Measurements from ENCODE around the gene XAF1. TPM values are rescaled to one million over a fixed set of nuclear protein-coding genes. Genes with fewer than 3 reads are reported as not detected.

The XAF1 gene
- polyA plus RNA-seq, 3 donors: 28.4 to 45.9 (median 31.9) TPM

- H4K20me1 ChIP-seq (ENCODE audit: insufficient read depth, low read length): no peaks in the 10 kb centered on the region
- peaks cover 0 to 2% of the 10 kb centered on the region in 2 donors for H3K27me3 ChIP-seq (ENCODE audit: control insufficient read depth in 2 of 2, insufficient read depth in 2 of 2, low read length in 2 of 2)
- no peak overlapping the region for H3K4me2 ChIP-seq (replicated peaks; ENCODE audit: extremely low read depth, low read length, poor library complexity, severe bottlenecking)
- no peaks in the 10 kb centered on the region for H3K36me3 ChIP-seq (replicated peaks in 1 of 2; ENCODE audit: control insufficient read depth in 1 of 2, insufficient read depth in 2 of 2, low read length in 2 of 2)
- H3K36me3 Mint-ChIP-seq: no peaks in the 10 kb centered on the region
- no peak overlapping the region for H3K4me3 ChIP-seq (replicated peaks in 1 of 3; ENCODE audit: low read depth in 2 of 3, low read length in 3 of 3)
- no peak overlapping the region for H3K27ac ChIP-seq (ENCODE audit: low read depth in 1 of 2, low read length in 2 of 2)
- intact Hi-C loops (cut with micrococcal nuclease): no loop called here
- H3K27me3 Mint-ChIP-seq (ENCODE audit: low read depth in 3 of 3): peaks cover 4 to 14% (median 5%) of the 10 kb centered on the region in 3 donors
- no peak overlapping the region for H3K4me3 Mint-ChIP-seq
- H3K4me1 Mint-ChIP-seq: peaks cover 30% of the 10 kb centered on the region
- no peak overlapping the region for H3K27ac Mint-ChIP-seq
- DNase-seq: no peak
- no peaks in the 10 kb centered on the region for H3K9me3 Mint-ChIP-seq
- no peak for TF ChIP-seq CTCF (IDR thresholded peaks at IDR 0.05)
- H3K79me2 ChIP-seq (ENCODE audit: insufficient read depth, low read length): no peaks in the 10 kb centered on the region
- peaks cover 21 to 24% of the 10 kb centered on the region in 2 donors for H3K4me1 ChIP-seq (ENCODE audit: control insufficient read depth in 1 of 2, insufficient read depth in 2 of 2, low read length in 2 of 2)
- no peak overlapping the region for H2AFZ ChIP-seq (ENCODE audit: insufficient read depth, low read depth, low read length, poor library complexity, severe bottlenecking)
- H3K9me3 ChIP-seq (replicated peaks in 1 of 2; ENCODE audit: control insufficient read depth in 1 of 2, insufficient read depth in 1 of 2, low read length in 2 of 2): no peaks in the 10 kb centered on the region
- H3K9ac ChIP-seq (ENCODE audit: insufficient read depth, low read length, poor library complexity, severe bottlenecking): no peak overlapping the region
Observed at GRCh38 chr17:6748617-6749016, 7.2 kb upstream of the XAF1 start.

DNA sequence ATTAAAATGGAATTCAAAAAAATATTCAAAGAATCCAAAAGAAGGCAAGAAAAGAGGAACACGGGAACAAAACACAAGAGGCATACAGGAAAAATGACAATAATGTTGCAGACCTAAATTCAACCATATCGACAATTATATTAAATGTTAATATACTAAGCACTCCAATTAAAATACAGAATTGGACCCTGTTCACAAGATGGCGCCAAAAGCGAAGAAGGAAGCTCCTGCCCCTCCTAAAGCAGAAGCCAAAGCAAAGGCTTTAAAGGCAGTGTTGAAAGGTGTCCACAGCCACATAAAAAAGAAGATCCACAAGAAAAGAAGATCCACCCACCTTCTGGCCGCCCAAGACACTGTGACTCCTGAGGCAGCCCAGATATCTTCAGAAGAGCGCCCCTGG, 6.3 kb upstream of the XAF1 start:
- DNase-seq: peak in 1 of 3 donors; percentile 7
- Mint-ChIP-seq H3K27ac (no peak overlapping the region), H3K4me3 (no peak overlapping the region)

More for the DNA sequence above, 6.3 kb upstream of the XAF1 start:
- H3K9me3 Mint-ChIP-seq: no peaks in the 10 kb centered on the region
- no peak overlapping the region for H3K4me2 ChIP-seq (replicated peaks; ENCODE audit: extremely low read depth, low read length, poor library complexity, severe bottlenecking)
- H4K20me1 ChIP-seq (ENCODE audit: insufficient read depth, low read length): no peaks in the 10 kb centered on the region
- no peaks in the 10 kb centered on the region for H3K36me3 ChIP-seq (replicated peaks in 1 of 2; ENCODE audit: control insufficient read depth in 1 of 2, insufficient read depth in 2 of 2, low read length in 2 of 2)
- H3K4me1 Mint-ChIP-seq: peaks cover 35% of the 10 kb centered on the region
- no peaks in the 10 kb centered on the region for H3K36me3 Mint-ChIP-seq
- H3K27me3 ChIP-seq (ENCODE audit: control insufficient read depth in 2 of 2, insufficient read depth in 2 of 2, low read length in 2 of 2): no peaks in the 10 kb centered on the region
- H3K27ac ChIP-seq (ENCODE audit: low read depth in 1 of 2, low read length in 2 of 2): no peak overlapping the region
- H3K4me3 ChIP-seq (replicated peaks in 1 of 3; ENCODE audit: low read depth in 2 of 3, low read length in 3 of 3): no peak overlapping the region
- no peak overlapping the region for H2AFZ ChIP-seq (ENCODE audit: insufficient read depth, low read depth, low read length, poor library complexity, severe bottlenecking)
- no peaks in the 10 kb centered on the region for H3K9me3 ChIP-seq (replicated peaks in 1 of 2; ENCODE audit: control insufficient read depth in 1 of 2, insufficient read depth in 1 of 2, low read length in 2 of 2)
- WGBS (ENCODE audit: insufficient coverage): 55% methylated on average over 3 of the region's 6 CpGs
- no peak for TF ChIP-seq CTCF (IDR thresholded peaks at IDR 0.05)
- H3K9ac ChIP-seq (ENCODE audit: insufficient read depth, low read length, poor library complexity, severe bottlenecking): no peak overlapping the region
- peaks cover 25 to 28% of the 10 kb centered on the region in 2 donors for H3K4me1 ChIP-seq (ENCODE audit: control insufficient read depth in 1 of 2, insufficient read depth in 2 of 2, low read length in 2 of 2)
- H3K79me2 ChIP-seq (ENCODE audit: insufficient read depth, low read length): no peaks in the 10 kb centered on the region
- H3K27me3 Mint-ChIP-seq (ENCODE audit: low read depth in 3 of 3): peaks cover 3 to 14% (median 4%) of the 10 kb centered on the region in 3 donors
- intact Hi-C loops (cut with micrococcal nuclease): no loop called here

All from CD14-positive monocyte (primary cell).